GM12878 (cell line): ENCODE data around the gene WARS2. TPM values are rescaled to one million over a fixed set of nuclear protein-coding genes. Genes with fewer than 3 reads are reported as not detected.

Experiments
- ATAC-seq: fragments of 200-7000 bp; cut with Tn5 transposase; 3 replicates; pipeline ENCODE4 v1.9.1; 2020; ENCODE audit warnings: mild to moderate bottlenecking, moderate library complexity
- BruUV-seq: library from RNA; stranded (reverse); fragments of 400-500 nt; replicated peaks from 2 replicates; lab custom pipeline; 2021; lab: Mats Ljungman, UMichigan
- CTCF ChIA-PET: fragments of 300-600 bp; sonication (Branson Sonifier 250); formaldehyde crosslinking; extraction: SDS; loops from one replicate; lab custom pipeline; 2021; ENCODE audit warnings: inconsistent platforms; lab: Yijun Ruan, JAX
- POLR2A ChIA-PET: fragments of 350-600 bp; formaldehyde crosslinking; extraction: SDS; loops from one replicate; lab custom pipeline; 2021; ENCODE audit warnings: inconsistent platforms; lab: Charles Lee
- RAD21 ChIA-PET: fragments of 300-600 bp; sonication (Branson Sonifier 250); formaldehyde crosslinking; loops from one replicate; lab custom pipeline; 2023; ENCODE audit warnings: antibody characterized with exemption; ENCODE audit not compliant: unreplicated experiment; lab: Charles Lee
- SMC1A ChIA-PET: fragments of 300-600 bp; sonication (Branson Sonifier 250); formaldehyde crosslinking; loops from one replicate; lab custom pipeline; 2023; ENCODE audit not compliant: unreplicated experiment, uncharacterized antibody; lab: Charles Lee
- DNase-seq: peaks from one replicate; pipeline ENCODE4 v3.0.0-alpha.2; 2011; ENCODE audit warnings: low read depth, low spot score
- FAIRE-seq: peaks from 3 replicates; lab custom pipeline; 2011; peaks lifted over from hg19 to GRCh38; lab: Jason Lieb, UNC
- H2AFZ ChIP-seq: 2 replicates; pipeline ENCODE4 v1.6.0; 2011; ENCODE audit warnings: low read depth, low read length, control low read depth; ENCODE audit not compliant: control insufficient read depth
- H3K27ac ChIP-seq: 2 replicates; pipeline ENCODE4 v1.5.1; 2011; ENCODE audit warnings: control low read depth; ENCODE audit not compliant: control insufficient read depth, insufficient read depth
- H3K27me3 ChIP-seq, 2 experiments: replicated peaks in 1 of 2; 2 replicates each; pipeline versions ENCODE4 v1.6.0 to v1.6.1; 2011; ENCODE audit warnings: low read length in 1 of 2; ENCODE audit not compliant: control insufficient read depth in 2 of 2, insufficient read depth in 2 of 2
- H3K36me3 ChIP-seq, 2 experiments: 2 replicates each; pipeline ENCODE4 v1.5.1; 2011; ENCODE audit warnings: low read length in 1 of 2; ENCODE audit not compliant: control insufficient read depth in 2 of 2, insufficient read depth in 2 of 2
- H3K4me1 ChIP-seq: 2 replicates; pipeline ENCODE4 v1.6.1; 2011; ENCODE audit warnings: mild to moderate bottlenecking, low read length, moderate library complexity, mixed read lengths; ENCODE audit not compliant: control insufficient read depth, insufficient read depth
- H3K4me2 ChIP-seq: 2 replicates; pipeline ENCODE4 v1.6.0; 2011; ENCODE audit warnings: control low read depth; ENCODE audit not compliant: control insufficient read depth, insufficient read depth
- H3K4me3 ChIP-seq: fragments of 200-600 bp; sonication (generic); 2 replicates; pipeline ENCODE4 v1.5.1; 2016
- H3K79me2 ChIP-seq: 2 replicates; pipeline ENCODE4 v1.6.0; 2011; ENCODE audit warnings: low read length; ENCODE audit not compliant: control insufficient read depth, insufficient read depth
- H3K9ac ChIP-seq: 2 replicates; pipeline ENCODE4 v1.8.0; 2011; ENCODE audit warnings: low read length, control low read depth, mixed read lengths; ENCODE audit not compliant: control insufficient read depth, insufficient read depth
- H3K9me3 ChIP-seq: replicated peaks from 3 replicates; pipeline ENCODE4 v1.5.1; 2011; ENCODE audit warnings: mild to moderate bottlenecking, low read length; ENCODE audit not compliant: control insufficient read depth, insufficient read depth
- H4K20me1 ChIP-seq: 2 replicates; pipeline ENCODE4 v1.6.0; 2011; ENCODE audit not compliant: control insufficient read depth, insufficient read depth
- BRCA1 ChIP-seq: IDR thresholded peaks from 2 replicates; pipeline ENCODE4 v1.6.1; 2011; ENCODE audit warnings: low read depth, low read length, improper control_type of control experiment
- CHD1 ChIP-seq: IDR thresholded peaks from 2 replicates; pipeline ENCODE4 v1.6.1; 2012; ENCODE audit warnings: low read depth, low read length, improper control_type of control experiment
- CHD4 ChIP-seq: fragments of 200-600 bp; sonication (generic); IDR thresholded peaks from 2 replicates; pipeline ENCODE4 v1.6.1; 2016; ENCODE audit warnings: mild to moderate bottlenecking
- EP300 ChIP-seq, 2 experiments: fragments of 150-350 bp in 1 of 2; IDR thresholded peaks; 2 replicates each; pipeline ENCODE4 v1.6.1; 2011 to 2012; ENCODE audit warnings: low read depth in 2 of 2, low read length in 2 of 2, borderline replicate concordance in 1 of 2, improper control_type of control experiment in 1 of 2, inconsistent platforms in 1 of 2; ENCODE audit not compliant: control insufficient read depth in 1 of 2
- HCFC1 ChIP-seq: fragments of 150-350 bp; IDR thresholded peaks from 2 replicates; pipeline ENCODE4 v1.6.1; 2014; ENCODE audit warnings: low read length
- MTA3 ChIP-seq: IDR thresholded peaks from 2 replicates; pipeline ENCODE4 v1.6.1; 2012; ENCODE audit warnings: low read length, inconsistent platforms, borderline replicate concordance
- NFXL1 ChIP-seq: fragments of 450-650 bp; IDR thresholded peaks from 2 replicates; pipeline ENCODE4 v1.6.1; 2017; ENCODE audit warnings: antibody characterized with exemption, mild to moderate bottlenecking, borderline replicate concordance
- NRF1 ChIP-seq: conservative IDR thresholded peaks from 2 replicates; pipeline ENCODE4 v1.6.1; 2011; ENCODE audit warnings: mild to moderate bottlenecking, low read depth, low read length, improper control_type of control experiment
- ZBED1 ChIP-seq: IDR thresholded peaks from 2 replicates; pipeline ENCODE4 v1.6.1; 2016; ENCODE audit warnings: borderline replicate concordance
- ZNF24 ChIP-seq: fragments of 450-650 bp; IDR thresholded peaks from 2 replicates; pipeline ENCODE4 v1.6.1; 2017; ENCODE audit warnings: antibody characterized with exemption, mild to moderate bottlenecking
- ZNF274 ChIP-seq: IDR thresholded peaks from one replicate; pipeline ENCODE4 v1.8.0; 2011; ENCODE audit not compliant: insufficient read length, insufficient read depth
- WGBS: methylation state at CpG from one replicate; pipeline ENCODE4 v1.1.6; 2016; ENCODE audit warnings: low lambda C conversion rate; ENCODE audit not compliant: insufficient replicate concordance, insufficient coverage; ENCODE audit errors: missing lambda C conversion rate; 5-methylcytosine and 5-hydroxymethylcytosine counted together
- in situ Hi-C: fragments of 300-500 bp; cut with MboI; formaldehyde crosslinking; loops from 9 replicates; pipeline ENCODE4 v1.14.3; 2018; ENCODE audit warnings: mixed read lengths
- intact Hi-C: fragments of 100-400 bp; cut with micrococcal nuclease; formaldehyde crosslinking; loops from one replicate; pipeline ENCODE4 v1.14.2; 2022; ENCODE audit not compliant: unreplicated experiment
- polyA plus RNA-seq, 11 experiments: library from polyadenylated mRNA; depleted of rRNA in 4 of 11; unstranded in 6 of 11; stranded (reverse) in 5 of 11; fragments of >200 nt; fragmentation: Nextera tagmentation in 4 of 11; fragmentation: Illumina TruSeq in 1 of 11; extraction: Ambion mirVana in 4 of 11; extraction: Trizol in 1 of 11; gene quantifications; 1 replicate in 1 of 11; 2 replicates in 10 of 11; pipeline versions ENCODE4 v1.2.1 to v1.2.3, GENCODE V29; 2011 to 2016; ENCODE audit warnings: inconsistent platforms in 2 of 11, missing spikeins in 2 of 11, low read depth in 1 of 11
- total RNA-seq, 4 experiments: library from RNA; depleted of rRNA in 3 of 4; stranded (reverse); fragments of >200 nt in 3 of 4; fragmentation: Illumina TruSeq in 1 of 4; extraction: Trizol in 1 of 4; gene quantifications; 2 replicates each; pipeline versions ENCODE4 v1.2.1 to v1.2.3, GENCODE V29; 2013 to 2021
- TF ChIP-seq, protein P1 (sequence below): fragments of 150-350 bp; IDR thresholded peaks from 2 replicates; pipeline ENCODE4 v1.6.1; 2016; ENCODE audit warnings: low read depth, low read length

The WARS2 gene
- total and polyA plus RNA-seq, 10 of the 15 experiments (the other 5 are each of a cell fraction or from before 2014, with no cell fraction given), result 5.5 to 22.2 (median 14.4) TPM

- ChIA-PET SMC1A (interaction anchor here (1.0 kb wide), 1 partner anchor 71 kb away, joined by 3 read pairs; no protein-coding TSS in a partner anchor), CTCF (no interaction called here), POLR2A (no interaction called here), RAD21 (no interaction called here)
- peaks cover 4% of the 10 kb centered on the region; the same call in 2 of the 3 replicates for H3K9me3 ChIP-seq
- no peak overlapping the region for H3K4me2 ChIP-seq
- H2AFZ ChIP-seq, result no peak overlapping the region
- no peak for DNase-seq
- H4K20me1 ChIP-seq, result no peaks in the 10 kb centered on the region
- H3K4me3 ChIP-seq, result no peak overlapping the region
- H3K9ac ChIP-seq, result no peak overlapping the region
- in situ Hi-C loops, result no loop called here
- no peaks in the 10 kb centered on the region for H3K4me1 ChIP-seq
- 40% methylated on average over 42 of the region's 42 CpGs for WGBS
- ATAC-seq, result no peak
- peaks cover 17 to 47% of the 10 kb centered on the region in 2 experiments for H3K27me3 ChIP-seq
- H3K79me2 ChIP-seq, result no peaks in the 10 kb centered on the region
- no peak overlapping the region for H3K27ac ChIP-seq
- FAIRE-seq, result no peak
- TF ChIP-seq ZNF24 (no peak), EP300 (IDR thresholded peaks at IDR 0.05; ENCODE audit: borderline replicate concordance in 1 of 2, control insufficient read depth in 1 of 2, low read depth in 2 of 2, low read length in 2 of 2) (no peak), HCFC1 (no peak), ZBED1 (no peak), ZNF274 (no peak), NFXL1 (no peak), NRF1 (no peak), MTA3 (no peak), BRCA1 (no peak), CHD4 (no peak), CHD1 (no peak)
- TF ChIP-seq, protein P1, sequence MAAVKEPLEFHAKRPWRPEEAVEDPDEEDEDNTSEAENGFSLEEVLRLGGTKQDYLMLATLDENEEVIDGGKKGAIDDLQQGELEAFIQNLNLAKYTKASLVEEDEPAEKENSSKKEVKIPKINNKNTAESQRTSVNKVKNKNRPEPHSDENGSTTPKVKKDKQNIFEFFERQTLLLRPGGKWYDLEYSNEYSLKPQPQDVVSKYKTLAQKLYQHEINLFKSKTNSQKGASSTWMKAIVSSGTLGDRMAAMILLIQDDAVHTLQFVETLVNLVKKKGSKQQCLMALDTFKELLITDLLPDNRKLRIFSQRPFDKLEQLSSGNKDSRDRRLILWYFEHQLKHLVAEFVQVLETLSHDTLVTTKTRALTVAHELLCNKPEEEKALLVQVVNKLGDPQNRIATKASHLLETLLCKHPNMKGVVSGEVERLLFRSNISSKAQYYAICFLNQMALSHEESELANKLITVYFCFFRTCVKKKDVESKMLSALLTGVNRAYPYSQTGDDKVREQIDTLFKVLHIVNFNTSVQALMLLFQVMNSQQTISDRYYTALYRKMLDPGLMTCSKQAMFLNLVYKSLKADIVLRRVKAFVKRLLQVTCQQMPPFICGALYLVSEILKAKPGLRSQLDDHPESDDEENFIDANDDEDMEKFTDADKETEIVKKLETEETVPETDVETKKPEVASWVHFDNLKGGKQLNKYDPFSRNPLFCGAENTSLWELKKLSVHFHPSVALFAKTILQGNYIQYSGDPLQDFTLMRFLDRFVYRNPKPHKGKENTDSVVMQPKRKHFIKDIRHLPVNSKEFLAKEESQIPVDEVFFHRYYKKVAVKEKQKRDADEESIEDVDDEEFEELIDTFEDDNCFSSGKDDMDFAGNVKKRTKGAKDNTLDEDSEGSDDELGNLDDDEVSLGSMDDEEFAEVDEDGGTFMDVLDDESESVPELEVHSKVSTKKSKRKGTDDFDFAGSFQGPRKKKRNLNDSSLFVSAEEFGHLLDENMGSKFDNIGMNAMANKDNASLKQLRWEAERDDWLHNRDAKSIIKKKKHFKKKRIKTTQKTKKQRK, result no peak
- BruUV-seq, result no TSS peak
- H3K36me3 ChIP-seq, result no peaks in the 10 kb centered on the region
- intact Hi-C loops, result no loop called here
Observed at GRCh38 chr1:118986555-118987467, 153.6 kb downstream of the WARS2 start.
